Stimulated activated CD4-positive, alpha-beta T cell treated with anti-CD3 and anti-CD28 coated beads, Interleukin-1b, Interleukin-23, amount 100 ng/mL, for 1 hour (primary cell): ENCODE measurements around the gene TSPOAP1.
"Not testable (repeated sequence)": the region's sequence is repeated elsewhere in the genome, so short reads cannot be mapped to it uniquely, and the experiment has no call there.

ENCODE experiments used
- DNase-seq, 2 donors: peaks; one replicate each; pipeline ENCODE4 v3.0.0-alpha.2; 2020; ENCODE audit warnings: low read depth in 2 of 2

The TSPOAP1 gene

GRCh38 chr17:58360296-58361063 is 31.9 kb upstream of the TSPOAP1 start:
- no peak for DNase-seq

- no peak for DNase-seq
Observed at GRCh38 chr17:58358408-58359172, 30.0 kb upstream of the TSPOAP1 start.

- no peak for DNase-seq
Observed at GRCh38 chr17:58357312-58358297, 29.0 kb upstream of the TSPOAP1 start.

- no peak for DNase-seq
Observed at GRCh38 chr17:58356231-58356630, 27.6 kb upstream of the TSPOAP1 start.

DNA sequence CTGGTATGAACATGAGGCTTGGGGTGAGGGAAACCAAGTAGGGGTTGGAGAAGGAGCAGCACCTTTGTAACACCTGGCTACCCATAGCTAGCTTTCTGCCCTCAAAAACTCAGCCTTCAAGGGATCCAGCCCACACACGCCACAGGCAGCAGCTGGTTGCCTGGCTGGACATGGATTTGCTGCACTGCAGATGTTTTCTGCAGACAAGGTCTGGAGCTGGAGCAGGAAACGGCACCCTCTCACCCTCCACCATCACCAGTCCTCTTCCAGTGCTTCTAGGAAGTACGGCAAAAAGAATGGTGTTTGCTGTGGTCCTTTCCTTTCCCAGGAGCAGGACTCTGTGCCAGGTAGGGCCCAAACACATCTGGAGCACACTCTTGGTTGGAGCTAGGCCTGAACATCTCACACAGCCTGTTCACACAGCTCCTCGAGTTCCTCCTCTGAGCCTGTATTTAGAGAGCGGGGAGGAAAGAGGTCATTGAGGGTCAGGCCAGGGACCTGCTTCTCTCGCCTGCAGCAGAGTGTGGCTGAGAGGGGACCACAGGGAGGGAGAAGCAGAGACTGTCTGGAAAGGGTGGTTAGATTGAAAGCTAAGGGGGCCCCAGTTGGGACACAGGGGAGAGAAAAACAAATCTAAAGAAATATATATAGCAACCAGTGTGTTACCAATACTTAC is 26.1 kb upstream of the TSPOAP1 start:
- DNase-seq = no peak

GRCh38 chr17:58353389-58353825 is 24.8 kb upstream of the TSPOAP1 start:
- no peak for DNase-seq

GRCh38 chr17:58352596-58353388 is 24.2 kb upstream of the TSPOAP1 start:
- DNase-seq = no peak

DNA sequence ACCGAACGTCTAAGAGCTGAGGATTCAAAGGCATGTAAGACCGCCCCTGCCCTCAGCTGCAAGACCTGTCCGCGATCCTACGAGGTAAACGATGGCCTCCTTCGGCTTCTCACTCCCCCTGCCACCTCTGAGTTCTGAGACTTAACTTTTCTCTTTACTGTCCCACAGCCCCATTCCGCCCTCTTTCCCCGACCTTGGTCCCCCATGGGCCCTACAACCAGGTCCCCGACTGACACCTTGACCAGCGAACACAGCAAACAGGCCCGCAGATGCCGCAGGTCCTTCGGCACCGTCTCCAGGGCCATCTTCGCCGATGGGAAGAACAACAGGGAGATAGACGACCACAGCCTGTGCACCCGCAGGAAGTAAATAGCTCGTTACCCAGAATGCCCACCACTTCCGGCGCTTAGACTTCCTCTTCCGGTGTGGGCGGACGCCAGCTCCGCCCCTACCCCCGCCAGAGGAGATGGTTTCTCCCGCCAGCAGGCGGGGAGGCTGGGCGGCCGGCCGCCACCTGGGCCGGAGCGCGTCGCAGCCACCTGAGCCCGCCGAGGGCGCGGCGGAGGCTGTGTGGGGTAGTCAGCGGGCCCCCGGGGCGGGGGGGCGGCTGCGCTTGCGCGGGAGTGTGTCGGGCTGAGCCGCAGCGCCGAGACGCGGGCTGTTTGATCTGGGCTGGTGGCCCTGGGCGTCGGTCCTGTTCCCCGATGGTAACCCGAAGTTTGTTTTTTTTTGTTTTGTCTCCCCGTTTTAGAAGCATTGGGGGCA is 23.4 kb upstream of the TSPOAP1 start, which contains the start of gene SUPT4H1:
TSS of gene SUPT4H1 (minus strand) at position 371 of the 765 bp plus-strand sequence. CDS start at position 305, 66 bp downstream.
- peak; percentile 74 to 82 for DNase-seq

DNA sequence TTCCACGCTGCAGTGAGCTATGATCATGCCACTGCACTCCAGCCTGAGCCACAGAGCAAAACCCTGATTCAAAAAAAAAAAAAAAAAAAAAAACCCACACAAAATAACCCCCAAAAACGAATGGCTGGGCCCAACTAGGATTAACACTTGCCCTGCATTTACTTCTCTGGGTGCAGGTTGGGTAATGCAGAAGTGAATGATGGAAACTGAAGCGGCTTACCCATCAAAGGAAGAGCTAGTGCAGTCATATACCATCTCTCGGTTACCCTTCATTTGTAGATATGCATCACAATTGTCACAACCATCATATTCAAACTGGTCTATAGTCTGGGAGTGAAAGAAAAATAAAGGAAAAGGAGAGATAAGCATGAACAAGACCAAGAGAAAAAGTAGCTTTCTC is 22.6 kb upstream of the TSPOAP1 start:
- no peak for DNase-seq

- no peak for DNase-seq
Observed at GRCh38 chr17:58348038-58348437, 19.4 kb upstream of the TSPOAP1 start.

DNA sequence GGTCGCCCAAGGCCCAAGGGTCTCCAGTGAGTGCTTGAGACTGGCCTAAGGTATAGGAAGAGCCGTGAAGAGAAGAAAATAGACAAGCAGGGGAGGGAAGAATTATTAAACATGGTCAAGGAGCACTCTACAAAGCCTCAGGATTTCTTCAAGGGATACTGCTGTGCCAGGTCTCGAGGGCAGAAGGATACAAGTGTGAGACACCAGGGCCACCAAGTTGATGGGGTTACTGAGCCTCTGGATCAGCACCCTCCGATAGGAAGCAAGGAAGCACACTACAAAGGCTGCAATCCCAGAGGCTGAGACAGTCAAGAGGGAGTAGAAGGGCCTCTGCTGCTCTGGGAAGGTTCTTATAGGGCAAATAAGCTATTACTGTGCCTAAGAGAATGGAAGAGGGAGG is 16.9 kb upstream of the TSPOAP1 start:
- no peak for DNase-seq

DNA sequence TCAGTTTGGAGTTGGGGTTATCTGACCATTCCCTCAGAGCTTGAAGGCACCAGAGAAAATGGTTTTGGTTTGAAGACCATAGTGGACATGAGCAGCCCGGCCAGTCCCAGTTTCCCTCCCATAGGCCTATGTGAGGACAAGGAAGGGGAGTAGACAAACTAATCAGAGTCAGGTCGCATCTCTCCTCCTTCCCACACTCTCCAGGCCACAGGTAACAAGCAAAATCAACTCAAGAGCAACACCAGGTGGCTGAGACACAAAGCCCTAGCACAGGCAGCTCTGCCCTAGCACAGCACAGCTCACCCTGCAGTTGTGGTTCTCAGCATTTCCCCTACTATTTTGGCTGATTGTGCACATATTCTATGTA is 16.2 kb upstream of the TSPOAP1 start:
- no peak for DNase-seq

DNA sequence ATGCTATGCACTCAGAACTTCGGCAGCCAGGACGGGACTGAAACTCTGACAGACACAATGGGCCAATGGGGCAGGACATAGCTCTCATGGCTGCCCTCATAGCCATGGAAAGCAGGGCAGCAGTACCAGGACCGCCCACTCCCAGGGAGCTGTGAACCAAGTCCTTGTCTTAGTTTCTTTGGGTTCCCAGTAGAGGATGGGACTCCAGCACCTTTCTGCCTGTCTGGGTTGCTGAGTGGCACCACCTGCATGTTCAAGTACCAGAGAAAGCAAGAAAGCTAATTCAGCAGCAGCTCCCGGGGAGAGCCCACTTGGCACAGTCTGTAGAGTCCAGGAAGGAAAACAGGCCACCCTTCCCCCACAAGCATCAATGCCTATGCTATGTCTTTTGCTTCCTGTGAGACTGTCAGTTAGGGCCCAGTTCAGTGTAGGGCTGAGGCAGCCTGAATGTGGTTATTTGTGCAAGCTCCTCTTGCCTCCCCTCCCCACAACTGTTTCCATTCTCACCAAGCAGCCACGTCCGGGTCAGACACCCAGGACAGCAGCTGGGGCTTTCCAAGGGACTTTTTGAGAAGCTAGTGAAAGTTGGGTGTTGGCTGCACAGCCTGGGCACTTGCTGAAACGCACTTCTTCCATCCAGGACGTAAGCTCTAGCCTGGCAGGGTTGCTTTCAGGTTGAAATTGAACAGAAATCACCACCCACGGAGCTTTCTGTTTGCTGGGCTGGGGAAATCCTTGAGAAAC is 15.6 kb upstream of the TSPOAP1 start:
- peak in 1 of 2 donors; percentile 81 for DNase-seq

GRCh38 chr17:58343131-58343530 is 14.5 kb upstream of the TSPOAP1 start:
- no peak for DNase-seq

DNA sequence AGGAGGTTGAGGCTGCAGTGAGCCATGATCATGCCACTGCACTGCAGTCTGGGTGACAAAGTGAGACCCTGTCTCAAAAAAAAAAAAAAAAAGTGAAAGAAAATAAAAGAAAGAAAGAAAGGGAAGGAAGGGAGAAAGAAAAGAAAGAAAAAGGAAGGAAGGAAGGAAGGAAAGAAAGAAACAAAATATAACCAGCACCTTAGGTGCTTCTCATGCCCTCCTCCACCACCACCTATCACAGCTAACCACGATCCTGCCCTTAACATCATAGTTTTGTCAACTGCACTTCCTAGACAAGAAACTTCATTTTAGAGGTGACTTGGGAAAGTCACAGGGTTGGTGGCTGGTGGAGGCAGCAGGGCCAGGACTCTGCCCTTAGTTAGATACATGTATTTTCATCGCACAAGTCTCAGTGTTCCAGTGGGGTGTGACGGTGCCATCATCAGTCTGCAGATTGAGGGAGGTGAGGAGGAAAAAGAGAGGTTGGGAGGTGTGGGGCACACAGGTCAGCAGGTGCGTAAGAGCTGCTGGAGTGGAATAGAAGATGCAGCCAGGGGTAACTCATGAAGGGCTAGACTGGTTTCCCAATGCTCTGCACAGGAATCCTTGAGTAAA is 13.4 kb upstream of the TSPOAP1 start:
- no peak for DNase-seq

- DNase-seq = not testable (repeated sequence)
Observed at GRCh38 chr17:58341136-58341860, 12.7 kb upstream of the TSPOAP1 start.

DNA sequence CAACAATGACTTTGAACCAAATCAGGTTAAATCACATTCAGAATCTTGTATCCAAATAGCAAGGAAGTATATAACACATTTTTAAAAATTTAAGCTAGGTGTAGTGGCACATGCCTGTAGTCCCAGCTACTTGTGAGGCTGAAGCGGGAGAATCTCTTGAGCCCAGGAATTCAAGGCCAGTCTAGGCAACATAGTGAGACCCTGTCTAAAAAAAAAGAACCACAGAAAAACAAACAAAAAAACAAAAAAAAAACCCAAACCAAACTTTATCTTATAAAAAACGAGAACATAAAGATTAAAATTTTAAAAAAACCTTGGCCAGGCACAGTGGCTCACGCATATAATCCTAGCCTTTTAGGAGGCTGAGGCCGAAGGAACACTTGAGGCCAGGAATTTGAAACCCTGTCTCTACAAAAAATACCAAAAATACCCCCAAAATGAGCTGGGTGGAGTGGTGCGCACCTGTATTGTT is 11.8 kb upstream of the TSPOAP1 start:
- DNase-seq = no peak
